Nephron progenitor cell (in vitro differentiated cells): ENCODE measurements around the gene CAPRIN2.

Source experiments
- DNase-seq: peaks from one replicate; pipeline ENCODE4 v3.0.0; 2021
- H3K27ac Mint-ChIP-seq: 2 replicates; pipeline ENCODE4 v1.8.0; 2021; ENCODE audit warnings: mild to moderate bottlenecking, moderate library complexity, mixed read lengths
- H3K27me3 Mint-ChIP-seq: 2 replicates; pipeline ENCODE4 v1.8.0; 2021; ENCODE audit warnings: mild to moderate bottlenecking, low read depth, mixed read lengths; ENCODE audit not compliant: poor library complexity
- H3K36me3 Mint-ChIP-seq: 2 replicates; pipeline ENCODE4 v1.8.0; 2021; ENCODE audit warnings: low read depth, mixed read lengths
- H3K4me1 Mint-ChIP-seq: 2 replicates; pipeline ENCODE4 v1.8.0; 2021; ENCODE audit warnings: mixed read lengths
- H3K4me3 Mint-ChIP-seq: 2 replicates; pipeline ENCODE4 v1.8.0; 2021; ENCODE audit warnings: mild to moderate bottlenecking, moderate library complexity, mixed read lengths
- H3K9me3 Mint-ChIP-seq: 2 replicates; pipeline ENCODE4 v1.8.0; 2021; ENCODE audit warnings: mild to moderate bottlenecking, moderate library complexity, mixed read lengths
- TF ChIP-seq, protein P1 (sequence below): fragments of 200-600 bp; sonication (generic); IDR thresholded peaks from 2 replicates; pipeline ENCODE4 v1.5.0; 2021; ENCODE audit warnings: antibody characterized with exemption

CAPRIN2 gene

DNA sequence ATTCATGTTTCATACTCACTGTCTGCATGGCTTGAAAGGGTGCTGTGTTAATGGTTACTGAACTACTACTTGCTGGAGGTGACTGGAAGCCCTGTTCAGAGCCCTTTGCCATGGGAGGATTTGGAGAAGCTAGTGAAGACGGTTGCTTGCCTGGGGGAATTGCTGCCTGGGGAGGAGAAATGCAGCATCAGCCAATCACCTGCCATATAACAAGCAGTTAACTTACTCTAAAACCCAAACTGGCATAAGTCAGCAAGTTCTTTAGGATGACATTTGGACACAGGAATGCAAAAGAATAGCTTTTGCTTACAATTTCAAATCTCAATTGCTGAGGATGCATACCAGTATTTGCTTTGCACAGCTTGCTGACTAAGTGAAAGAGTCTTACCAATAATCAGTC lies 35.7 kb downstream of the CAPRIN2 start:
- H3K9me3 Mint-ChIP-seq, result no peaks in the 10 kb centered on the region
- H3K27ac Mint-ChIP-seq, result no peak overlapping the region
- no peaks in the 10 kb centered on the region for H3K4me1 Mint-ChIP-seq
- no peaks in the 10 kb centered on the region for H3K27me3 Mint-ChIP-seq
- H3K4me3 Mint-ChIP-seq, result no peak overlapping the region
- H3K36me3 Mint-ChIP-seq, result peaks cover 53% of the 10 kb centered on the region
- TF ChIP-seq, protein P1, sequence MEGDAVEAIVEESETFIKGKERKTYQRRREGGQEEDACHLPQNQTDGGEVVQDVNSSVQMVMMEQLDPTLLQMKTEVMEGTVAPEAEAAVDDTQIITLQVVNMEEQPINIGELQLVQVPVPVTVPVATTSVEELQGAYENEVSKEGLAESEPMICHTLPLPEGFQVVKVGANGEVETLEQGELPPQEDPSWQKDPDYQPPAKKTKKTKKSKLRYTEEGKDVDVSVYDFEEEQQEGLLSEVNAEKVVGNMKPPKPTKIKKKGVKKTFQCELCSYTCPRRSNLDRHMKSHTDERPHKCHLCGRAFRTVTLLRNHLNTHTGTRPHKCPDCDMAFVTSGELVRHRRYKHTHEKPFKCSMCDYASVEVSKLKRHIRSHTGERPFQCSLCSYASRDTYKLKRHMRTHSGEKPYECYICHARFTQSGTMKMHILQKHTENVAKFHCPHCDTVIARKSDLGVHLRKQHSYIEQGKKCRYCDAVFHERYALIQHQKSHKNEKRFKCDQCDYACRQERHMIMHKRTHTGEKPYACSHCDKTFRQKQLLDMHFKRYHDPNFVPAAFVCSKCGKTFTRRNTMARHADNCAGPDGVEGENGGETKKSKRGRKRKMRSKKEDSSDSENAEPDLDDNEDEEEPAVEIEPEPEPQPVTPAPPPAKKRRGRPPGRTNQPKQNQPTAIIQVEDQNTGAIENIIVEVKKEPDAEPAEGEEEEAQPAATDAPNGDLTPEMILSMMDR, result no peak
- no peak for DNase-seq

DNA sequence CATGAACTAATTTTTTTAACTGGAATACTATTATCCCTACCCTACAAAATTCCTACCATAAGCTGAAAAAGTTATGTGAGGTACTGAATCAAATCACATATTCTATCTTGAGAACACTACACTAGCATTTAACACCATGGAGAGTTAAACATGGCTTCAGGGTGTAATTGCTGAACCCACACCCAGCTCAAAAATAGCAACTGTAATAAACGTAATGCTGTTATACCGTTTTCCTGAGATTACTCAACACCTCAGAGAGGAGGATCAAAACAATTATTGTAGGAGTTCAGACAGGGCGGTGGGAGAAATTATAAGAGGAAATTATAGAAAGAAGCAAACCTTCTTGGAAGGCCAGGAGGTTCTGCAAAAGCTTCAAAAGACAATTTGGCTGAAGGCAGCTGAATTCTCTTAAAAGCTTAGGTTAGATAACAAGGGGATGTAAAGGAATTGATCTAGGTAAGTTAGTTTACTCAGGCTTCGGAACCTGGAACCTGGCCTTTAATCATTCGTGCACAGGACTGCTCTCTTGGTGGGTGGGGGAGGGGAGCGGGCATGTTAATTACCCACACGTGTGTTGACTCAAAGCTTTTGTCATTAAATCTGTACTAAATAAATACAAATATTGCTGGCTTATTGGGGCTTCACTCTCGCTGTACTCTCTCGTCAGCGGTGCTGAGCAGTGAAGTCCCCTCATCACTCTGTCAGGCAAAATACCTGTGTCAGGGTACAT lies 47.0 kb downstream of the CAPRIN2 start:
- peaks cover 47% of the 10 kb centered on the region for H3K36me3 Mint-ChIP-seq
- TF ChIP-seq, protein P1, result no peak

DNA sequence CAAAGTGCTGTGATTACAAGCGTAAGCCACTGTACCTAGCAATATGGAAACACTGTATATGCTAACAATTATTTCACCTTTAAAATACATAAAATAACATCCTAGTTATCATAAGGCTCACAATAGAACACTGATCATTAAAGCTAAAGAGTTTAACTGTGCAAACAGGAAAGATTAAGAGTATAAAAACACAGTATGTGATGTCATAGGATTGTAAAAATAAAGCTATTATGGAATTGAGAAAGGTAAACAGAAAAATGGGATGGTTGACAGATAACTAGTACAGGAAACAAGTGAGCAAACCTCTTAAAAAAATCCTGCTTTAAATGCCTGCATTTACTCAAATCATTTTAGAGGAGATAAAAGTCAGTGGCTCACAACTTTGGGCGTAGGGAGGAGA lies 48.3 kb downstream of the CAPRIN2 start:
- H3K27me3 Mint-ChIP-seq, result peaks cover 3% of the 10 kb centered on the region
- peaks cover 16% of the 10 kb centered on the region for H3K9me3 Mint-ChIP-seq
- no peak overlapping the region for H3K27ac Mint-ChIP-seq
- peaks cover 41% of the 10 kb centered on the region for H3K36me3 Mint-ChIP-seq
- TF ChIP-seq, protein P1, result no peak
- H3K4me1 Mint-ChIP-seq, result no peaks in the 10 kb centered on the region
- no peak overlapping the region for H3K4me3 Mint-ChIP-seq
- DNase-seq, result no peak

More for the DNA sequence above, 47.0 kb downstream of the CAPRIN2 start:
- no peak for DNase-seq
- no peak overlapping the region for H3K4me3 Mint-ChIP-seq
- H3K27me3 Mint-ChIP-seq, result peaks cover 3% of the 10 kb centered on the region
- H3K4me1 Mint-ChIP-seq, result no peaks in the 10 kb centered on the region
- H3K27ac Mint-ChIP-seq, result no peak overlapping the region
- peaks cover 16% of the 10 kb centered on the region for H3K9me3 Mint-ChIP-seq

DNA sequence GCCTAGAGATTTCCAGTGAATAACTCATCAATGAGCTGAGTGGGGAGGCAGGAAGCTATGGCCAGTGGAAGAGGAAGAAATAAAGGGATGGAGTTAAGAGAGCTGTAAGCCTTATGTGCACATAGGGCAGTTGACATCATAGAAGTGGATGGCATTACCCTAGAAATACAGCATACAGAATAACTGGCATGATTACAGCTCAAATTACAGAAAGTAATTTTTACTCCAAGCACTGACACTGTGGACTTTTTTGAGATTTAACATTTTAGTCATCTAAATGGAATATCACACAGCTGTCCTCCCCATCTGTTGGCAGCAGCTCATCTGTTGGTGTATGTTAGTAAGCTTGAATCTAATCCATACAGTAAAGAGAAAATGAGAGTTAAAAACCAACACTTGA lies 53.7 kb downstream of the CAPRIN2 start:
- H3K9me3 Mint-ChIP-seq, result no peaks in the 10 kb centered on the region
- no peaks in the 10 kb centered on the region for H3K27me3 Mint-ChIP-seq
- TF ChIP-seq, protein P1, result no peak
- H3K4me3 Mint-ChIP-seq, result no peak overlapping the region
- H3K27ac Mint-ChIP-seq, result no peak overlapping the region
- DNase-seq, result no peak
- peaks cover 5% of the 10 kb centered on the region for H3K4me1 Mint-ChIP-seq
- H3K36me3 Mint-ChIP-seq, result no peaks in the 10 kb centered on the region

DNA sequence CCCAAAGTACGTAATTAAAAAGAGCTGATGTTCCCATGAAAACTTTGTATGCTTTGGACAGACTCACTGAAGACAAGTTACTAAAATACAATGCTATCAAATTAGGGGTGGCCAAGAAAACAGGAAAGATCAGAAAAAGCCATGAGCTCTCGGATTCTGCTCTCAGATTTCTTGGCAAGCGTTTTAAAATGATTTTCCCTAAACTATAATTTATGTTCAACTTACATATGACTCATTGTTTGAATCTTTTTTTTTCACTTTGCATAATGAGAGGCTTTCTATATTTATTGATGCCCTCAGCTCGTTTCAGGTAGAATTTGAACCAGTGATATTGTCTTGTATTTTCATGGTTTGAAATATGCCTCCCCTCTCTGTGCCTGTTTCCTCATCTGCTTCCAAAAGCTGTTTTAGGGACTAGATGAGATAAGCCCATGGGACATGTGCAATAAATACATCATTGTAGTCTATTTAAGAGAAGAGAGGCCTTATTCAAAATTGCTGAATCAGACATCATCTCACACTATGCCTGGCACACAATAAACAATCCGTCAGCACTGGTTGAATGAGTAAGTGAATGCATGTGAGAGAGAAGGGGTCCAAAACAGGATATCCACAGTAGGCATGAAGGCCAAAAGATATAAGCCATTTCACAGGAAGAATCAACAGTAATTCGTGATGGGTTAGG lies 54.4 kb downstream of the CAPRIN2 start:
- H3K36me3 Mint-ChIP-seq, result no peaks in the 10 kb centered on the region
- H3K27ac Mint-ChIP-seq, result no peak overlapping the region
- no peaks in the 10 kb centered on the region for H3K9me3 Mint-ChIP-seq
- DNase-seq, result no peak
- no peak overlapping the region for H3K4me3 Mint-ChIP-seq
- TF ChIP-seq, protein P1, result no peak
- H3K27me3 Mint-ChIP-seq, result no peaks in the 10 kb centered on the region
- peaks cover 7% of the 10 kb centered on the region for H3K4me1 Mint-ChIP-seq
